Transverse colon (tissue), 4 donors: Measurements from ENCODE around the gene CCNE1.

Experiments used
- CTCF ChIP-seq, 5 experiments: fragments of 200-600 bp in 3 of 5; fragments of 450-650 bp in 2 of 5; sonication (generic) in 3 of 5; IDR thresholded peaks; 1 replicate in 2 of 5; 2 replicates in 3 of 5; pipeline ENCODE4 v1.5.1; 2016 to 2017; ENCODE audit warnings: antibody characterized with exemption in 5 of 5, inconsistent platforms in 3 of 5, mild to moderate bottlenecking in 2 of 5, moderate library complexity in 1 of 5
- EP300 ChIP-seq: sonication (generic); formaldehyde crosslinking; IDR thresholded peaks from one replicate; pipeline ENCODE4 v1.6.1; 2017; ENCODE audit warnings: antibody characterized with exemption, low read depth
- POLR2A ChIP-seq: fragments of 450-650 bp; IDR thresholded peaks from one replicate; pipeline ENCODE4 v1.6.1; 2016; ENCODE audit warnings: antibody characterized with exemption, mild to moderate bottlenecking, moderate library complexity
- POLR2AphosphoS5 ChIP-seq, 3 donors: sonication (generic); formaldehyde crosslinking; IDR thresholded peaks; one replicate each; pipeline ENCODE4 v1.6.1; 2016; ENCODE audit warnings: antibody characterized with exemption in 3 of 3

DNA sequence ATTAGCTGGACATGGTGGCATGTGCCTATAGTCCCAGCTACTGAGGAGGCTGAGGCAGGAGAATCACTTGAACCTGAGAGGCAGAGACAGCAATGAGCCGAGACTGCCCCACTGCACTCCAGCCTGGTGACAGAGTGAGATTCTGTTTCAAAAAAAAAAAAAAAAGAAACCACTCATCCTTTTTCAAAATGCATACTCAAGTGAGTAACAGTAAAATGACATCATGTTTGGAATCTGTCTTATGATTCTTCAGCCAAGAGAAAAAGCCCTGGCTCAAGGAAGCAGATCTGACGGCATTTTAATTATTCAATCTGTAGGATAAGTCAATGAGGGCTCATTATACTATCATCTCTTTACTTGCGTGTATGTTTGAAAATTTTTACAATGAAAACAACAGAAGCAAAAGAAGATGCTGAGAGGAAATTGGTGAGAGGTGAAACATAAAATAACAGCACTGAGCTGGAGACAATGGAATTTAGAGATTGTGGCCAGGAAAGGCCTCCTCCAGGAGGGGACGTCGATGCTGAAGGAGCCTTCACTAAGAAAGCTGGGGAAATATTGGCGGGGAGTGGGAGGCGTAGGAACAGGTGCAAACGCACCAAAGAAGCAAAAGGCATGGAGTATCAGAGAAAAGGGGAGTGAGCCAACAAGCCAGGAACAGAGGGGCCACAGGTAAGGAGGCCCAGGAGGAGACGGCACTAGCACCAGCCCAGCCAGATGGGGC lies 12.9 kb upstream of the CCNE1 start:
- TF ChIP-seq CTCF (IDR thresholded peaks at IDR 0.05) (no peak), POLR2A (no peak), POLR2AphosphoS5 (IDR thresholded peaks at IDR 0.05) (no peak), EP300 (no peak)
